ENCODE measurements around the gene CTBS.
"Not testable (repeated sequence)": the region's sequence is repeated elsewhere in the genome, so short reads cannot be mapped to it uniquely, and the experiment has no call there.

The CTBS gene

DNA sequence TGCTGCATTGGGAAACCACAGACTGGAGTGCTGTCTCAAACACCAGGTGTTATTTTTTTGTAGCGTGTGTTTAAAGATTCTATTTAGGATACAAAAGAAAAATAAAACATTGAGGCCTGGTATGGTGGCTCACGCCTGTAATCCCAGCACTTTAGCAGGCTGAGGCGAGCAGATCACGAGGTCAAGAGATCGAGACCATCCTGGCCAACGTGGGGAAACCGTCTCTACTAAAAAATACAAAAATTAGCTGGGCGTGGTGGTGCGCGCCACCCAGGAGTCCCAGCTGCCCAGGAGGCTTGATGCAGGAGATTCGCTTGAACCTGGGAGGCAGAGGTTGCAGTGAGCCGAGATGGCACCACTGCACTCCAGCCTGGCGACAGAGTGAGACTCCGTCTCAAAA is 66.4 kb downstream of the CTBS start:
- H3K4me3 ChIP-seq (ENCODE audit: low read depth, low read length) = not testable (repeated sequence)

DNA sequence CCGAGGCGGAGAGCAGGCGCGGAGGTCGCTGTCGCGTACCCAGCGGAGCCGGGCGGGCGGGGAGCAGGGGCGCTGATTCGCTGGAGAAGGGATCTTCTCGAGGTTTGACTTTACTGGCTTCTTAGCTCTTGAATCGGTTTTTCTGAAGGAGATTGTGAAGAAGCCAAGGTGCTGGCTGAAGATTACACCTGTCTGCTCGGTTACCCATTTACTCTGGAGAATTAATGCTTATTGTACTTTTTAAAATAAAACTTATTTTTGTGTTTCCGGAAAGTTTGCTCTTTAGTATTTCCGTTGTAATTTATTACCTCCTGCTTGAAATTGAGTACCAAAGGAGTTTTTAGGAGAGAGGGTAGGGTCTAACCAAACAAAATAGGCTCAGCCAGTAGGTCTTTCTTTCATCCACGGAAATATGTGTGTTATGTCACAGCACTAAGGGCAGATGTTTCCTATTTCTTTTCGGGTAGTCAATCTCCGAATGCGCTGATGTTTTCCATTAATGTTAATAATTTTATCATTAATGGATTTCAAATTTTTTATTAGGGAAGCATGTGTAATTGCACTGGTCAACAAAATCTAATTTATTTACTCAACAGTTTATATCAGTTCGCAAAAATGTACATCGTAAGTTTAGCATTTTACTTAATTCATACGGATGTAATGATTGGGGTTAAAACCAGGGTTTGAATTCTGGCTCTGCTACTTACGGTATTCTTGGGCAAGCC is 67.3 kb downstream of the CTBS start:
- H3K4me3 ChIP-seq (ENCODE audit: low read depth, low read length) = peak overlapping the region; percentile 84

DNA sequence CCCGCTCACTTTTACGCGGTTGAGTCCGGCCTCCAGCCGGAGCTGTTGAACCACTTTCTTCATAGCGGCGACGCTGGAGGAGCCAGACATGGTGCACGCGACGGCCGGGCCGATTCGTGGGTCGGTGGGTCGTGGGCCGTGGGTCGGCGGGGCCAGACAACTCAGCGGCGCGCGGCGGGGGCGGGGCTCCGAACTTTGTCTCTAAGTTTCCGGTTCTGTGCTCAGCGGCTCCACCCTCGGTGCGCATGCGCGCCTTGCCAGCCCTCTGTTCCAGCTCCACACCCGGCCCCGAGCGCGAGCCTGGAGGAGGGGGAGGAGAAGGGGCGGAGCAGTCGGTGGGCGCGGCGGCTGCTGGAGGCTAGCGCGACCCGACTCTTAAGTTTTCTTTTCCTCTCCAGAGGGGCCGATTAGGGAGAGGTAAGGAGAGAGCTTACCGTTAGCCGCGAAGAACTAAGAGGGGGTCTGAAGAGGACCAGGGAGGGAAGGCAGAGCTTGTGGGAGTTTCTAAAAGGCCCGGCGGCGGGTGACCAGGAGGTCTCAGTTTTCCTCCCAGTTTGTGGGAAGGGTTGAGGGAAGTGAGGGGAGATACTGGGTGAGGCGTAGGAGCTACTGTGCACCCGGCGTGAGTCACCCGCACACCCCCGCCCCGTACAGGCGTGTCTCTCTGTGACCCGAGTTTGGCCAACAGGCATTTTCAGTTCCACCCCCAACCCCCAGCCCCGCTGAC is 68.1 kb downstream of the CTBS start, which contains the start of the genes GNG5 and SPATA1:
Gene GNG5 (minus strand): TSS at position 580 of the 727 bp plus-strand sequence. CDS start 490 bp downstream, at position 90.
Gene SPATA1 (plus strand): TSS at position 385 of the 727 bp plus-strand sequence. CDS start 9,974 bp downstream, outside the sequence.
- peak within 1 kb of the TSS; percentile 84 for H3K4me3 ChIP-seq (ENCODE audit: low read depth, low read length)

- H3K4me3 ChIP-seq (ENCODE audit: low read depth, low read length) = peak overlapping the region; percentile 84
These were observed 68.7 kb downstream of the CTBS start for GRCh38 chr1:84505493-84506001.

DNA sequence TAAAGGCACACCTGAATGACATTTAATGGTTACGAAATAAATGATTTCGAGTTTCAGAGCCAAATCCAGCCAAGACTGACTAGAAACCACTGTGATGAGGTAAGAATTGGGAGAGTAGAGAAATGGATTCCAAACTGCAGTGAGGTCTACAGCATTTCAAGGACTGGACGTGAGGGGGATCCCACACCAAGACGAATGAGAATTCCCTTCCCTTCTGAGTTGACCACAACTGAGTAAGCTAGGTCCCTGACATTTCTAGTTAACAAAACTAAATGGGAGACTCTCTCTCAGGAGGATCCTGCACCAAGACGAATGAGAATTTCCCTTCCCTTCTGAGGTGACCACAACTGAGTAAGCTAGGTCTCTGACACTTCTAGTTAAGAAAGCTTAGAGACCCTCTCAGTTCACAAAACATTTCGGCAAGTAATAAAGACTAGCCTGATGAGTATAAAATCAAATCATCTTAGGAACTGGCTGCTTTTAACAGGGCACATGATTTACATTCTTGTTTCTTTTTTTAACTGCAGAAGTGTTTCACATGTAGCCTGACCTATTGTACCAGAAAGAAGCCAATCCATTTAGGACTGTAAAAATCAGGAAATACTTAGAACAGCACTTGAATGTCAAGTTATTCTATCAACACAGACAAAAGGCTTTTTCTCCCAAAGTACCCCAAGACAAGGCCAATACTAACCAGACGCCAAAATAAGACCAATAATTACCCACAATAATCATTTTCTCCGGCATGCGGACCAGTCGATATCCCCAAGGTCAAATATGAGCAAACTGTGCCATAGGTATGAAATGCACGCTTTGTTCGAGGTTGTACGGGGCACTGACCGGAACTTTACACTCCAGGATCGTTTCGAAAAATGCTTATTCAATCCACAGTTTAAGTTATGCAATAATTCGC is 69.4 kb downstream of the CTBS start:
- H3K4me3 ChIP-seq (ENCODE audit: low read depth, low read length) = peak overlapping the region; percentile 84

DNA sequence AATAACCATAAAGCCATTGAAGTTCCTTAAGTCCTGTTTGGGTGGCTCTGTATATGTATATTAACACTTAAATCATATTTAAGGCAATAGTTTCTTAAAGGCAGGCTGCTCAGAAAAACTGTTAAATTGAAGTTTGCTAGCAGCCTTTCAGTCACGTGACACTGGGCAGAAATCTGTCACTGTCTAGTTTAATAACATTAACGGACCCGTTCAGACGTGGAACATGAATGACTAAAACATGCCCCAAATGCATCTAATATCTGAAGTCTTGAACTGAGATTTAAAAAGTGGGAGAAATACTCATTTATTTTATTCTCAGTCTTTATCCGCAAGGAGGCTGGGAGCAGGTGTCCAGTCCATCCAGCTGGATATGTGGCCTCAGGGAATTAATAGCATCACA is 71.3 kb downstream of the CTBS start:
- H3K4me3 ChIP-seq (ENCODE audit: low read depth, low read length) = no peak overlapping the region
